H1 (cell line): ENCODE results near the gene BCL2. TPM values are rescaled to one million over a fixed set of nuclear protein-coding genes. Genes with fewer than 3 reads are reported as not detected.

Experiments
- CHD1 ChIP-seq: IDR thresholded peaks from 2 replicates; pipeline ENCODE4 v1.6.1; 2012; ENCODE audit warnings: low read depth, low read length, improper control_type of control experiment
- GTF2F1 ChIP-seq: IDR thresholded peaks from 2 replicates; pipeline ENCODE4 v1.6.1; 2012; ENCODE audit warnings: low read depth, low read length, improper control_type of control experiment, borderline replicate concordance
- KDM5A ChIP-seq: fragments of 200-600 bp; IDR thresholded peaks from 2 replicates; pipeline ENCODE4 v1.7.1; 2012; ENCODE audit warnings: mild to moderate bottlenecking, low read length, inconsistent platforms, mixed read lengths
- SIX5 ChIP-seq: IDR thresholded peaks from 2 replicates; pipeline ENCODE4 v1.6.1; 2011; ENCODE audit warnings: mild to moderate bottlenecking, low read depth, low read length
- SP4 ChIP-seq: IDR thresholded peaks from 2 replicates; pipeline ENCODE4 v1.6.1; 2012; ENCODE audit warnings: low read length, inconsistent platforms
- TAF1 ChIP-seq: IDR thresholded peaks from 2 replicates; pipeline ENCODE4 v1.6.1; 2011; ENCODE audit warnings: mild to moderate bottlenecking, low read depth, low read length
- TBP ChIP-seq: IDR thresholded peaks from 2 replicates; pipeline ENCODE4 v1.6.1; 2011; ENCODE audit warnings: low read depth, low read length, improper control_type of control experiment
- polyA plus RNA-seq, 7 experiments: library from polyadenylated mRNA; depleted of rRNA in 3 of 7; stranded (reverse) in 5 of 7; unstranded in 2 of 7; fragments of >200 nt in 5 of 7; fragments of 200-250 nt in 2 of 7; gene quantifications; 1 replicate in 5 of 7; 2 replicates in 1 of 7; 4 replicates in 1 of 7; pipeline versions ENCODE4 v1.2.1 to v1.2.3, GENCODE V29; 2011 to 2013; ENCODE audit warnings: missing spikeins in 2 of 7, mixed read lengths in 2 of 7
- total RNA-seq: library from RNA; stranded (reverse); fragmentation: NEBNext Ultra II Directional; extraction: Animal tissue kit (Norgen Biotek cat#: 25700); gene quantifications from 2 replicates; pipeline ENCODE4 v1.2.1, GENCODE V29; 2021
- TF ChIP-seq, protein P1 (sequence below): fragments of 300-600 bp; sonication (generic); IDR thresholded peaks from 2 replicates; pipeline ENCODE4 v1.7.1; 2012; ENCODE audit warnings: low read length, moderate library complexity, mild to moderate bottlenecking, inconsistent platforms; ENCODE audit not compliant: insufficient replicate concordance

The BCL2 gene
- total and polyA plus RNA-seq, 2 of the 8 experiments (the other 6 are each of a cell fraction or from before 2014, with no cell fraction given): 0.59 to 4.5 TPM

DNA sequence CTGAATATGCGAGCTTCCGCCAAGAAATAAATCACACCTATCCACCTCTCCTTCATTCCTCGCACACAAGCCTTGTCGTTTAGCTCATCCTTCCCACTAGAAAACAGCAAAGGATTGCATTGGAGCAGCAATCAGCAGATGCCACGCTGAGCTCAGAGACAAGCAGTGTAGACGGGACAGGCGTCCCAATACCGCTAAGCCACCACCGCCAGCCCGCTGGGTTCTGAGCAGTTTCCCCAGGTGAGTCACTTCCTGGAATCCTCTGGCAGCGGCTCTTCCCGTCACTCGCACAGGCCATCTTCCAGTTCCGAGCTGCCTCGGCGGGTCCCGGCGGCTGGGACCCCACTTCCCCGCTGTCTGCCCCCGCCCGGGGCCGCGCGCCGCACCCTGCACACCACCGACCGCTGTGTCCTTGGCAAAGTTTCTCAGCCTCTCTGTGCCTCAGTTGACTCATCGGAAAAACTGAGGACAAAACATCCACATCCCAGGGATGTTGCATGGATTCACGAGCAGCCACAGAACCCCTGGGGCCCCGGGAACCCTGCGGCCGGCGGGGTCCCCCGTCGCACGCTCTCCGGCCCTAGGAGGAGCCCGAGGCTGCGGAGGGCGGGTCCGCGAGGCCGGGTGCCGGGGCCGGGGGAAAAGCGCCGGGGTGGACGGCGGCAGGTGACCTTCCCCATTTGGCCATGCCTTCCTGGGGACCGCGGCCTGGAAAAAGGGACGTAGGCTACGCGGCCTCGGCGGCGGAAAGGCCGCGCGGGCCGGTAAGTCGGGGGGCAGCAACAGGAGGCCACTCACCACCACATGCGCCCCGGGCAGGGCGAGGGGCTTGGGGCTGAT is 46.9 kb upstream of the BCL2 start (continued):
- TF ChIP-seq, protein P1, sequence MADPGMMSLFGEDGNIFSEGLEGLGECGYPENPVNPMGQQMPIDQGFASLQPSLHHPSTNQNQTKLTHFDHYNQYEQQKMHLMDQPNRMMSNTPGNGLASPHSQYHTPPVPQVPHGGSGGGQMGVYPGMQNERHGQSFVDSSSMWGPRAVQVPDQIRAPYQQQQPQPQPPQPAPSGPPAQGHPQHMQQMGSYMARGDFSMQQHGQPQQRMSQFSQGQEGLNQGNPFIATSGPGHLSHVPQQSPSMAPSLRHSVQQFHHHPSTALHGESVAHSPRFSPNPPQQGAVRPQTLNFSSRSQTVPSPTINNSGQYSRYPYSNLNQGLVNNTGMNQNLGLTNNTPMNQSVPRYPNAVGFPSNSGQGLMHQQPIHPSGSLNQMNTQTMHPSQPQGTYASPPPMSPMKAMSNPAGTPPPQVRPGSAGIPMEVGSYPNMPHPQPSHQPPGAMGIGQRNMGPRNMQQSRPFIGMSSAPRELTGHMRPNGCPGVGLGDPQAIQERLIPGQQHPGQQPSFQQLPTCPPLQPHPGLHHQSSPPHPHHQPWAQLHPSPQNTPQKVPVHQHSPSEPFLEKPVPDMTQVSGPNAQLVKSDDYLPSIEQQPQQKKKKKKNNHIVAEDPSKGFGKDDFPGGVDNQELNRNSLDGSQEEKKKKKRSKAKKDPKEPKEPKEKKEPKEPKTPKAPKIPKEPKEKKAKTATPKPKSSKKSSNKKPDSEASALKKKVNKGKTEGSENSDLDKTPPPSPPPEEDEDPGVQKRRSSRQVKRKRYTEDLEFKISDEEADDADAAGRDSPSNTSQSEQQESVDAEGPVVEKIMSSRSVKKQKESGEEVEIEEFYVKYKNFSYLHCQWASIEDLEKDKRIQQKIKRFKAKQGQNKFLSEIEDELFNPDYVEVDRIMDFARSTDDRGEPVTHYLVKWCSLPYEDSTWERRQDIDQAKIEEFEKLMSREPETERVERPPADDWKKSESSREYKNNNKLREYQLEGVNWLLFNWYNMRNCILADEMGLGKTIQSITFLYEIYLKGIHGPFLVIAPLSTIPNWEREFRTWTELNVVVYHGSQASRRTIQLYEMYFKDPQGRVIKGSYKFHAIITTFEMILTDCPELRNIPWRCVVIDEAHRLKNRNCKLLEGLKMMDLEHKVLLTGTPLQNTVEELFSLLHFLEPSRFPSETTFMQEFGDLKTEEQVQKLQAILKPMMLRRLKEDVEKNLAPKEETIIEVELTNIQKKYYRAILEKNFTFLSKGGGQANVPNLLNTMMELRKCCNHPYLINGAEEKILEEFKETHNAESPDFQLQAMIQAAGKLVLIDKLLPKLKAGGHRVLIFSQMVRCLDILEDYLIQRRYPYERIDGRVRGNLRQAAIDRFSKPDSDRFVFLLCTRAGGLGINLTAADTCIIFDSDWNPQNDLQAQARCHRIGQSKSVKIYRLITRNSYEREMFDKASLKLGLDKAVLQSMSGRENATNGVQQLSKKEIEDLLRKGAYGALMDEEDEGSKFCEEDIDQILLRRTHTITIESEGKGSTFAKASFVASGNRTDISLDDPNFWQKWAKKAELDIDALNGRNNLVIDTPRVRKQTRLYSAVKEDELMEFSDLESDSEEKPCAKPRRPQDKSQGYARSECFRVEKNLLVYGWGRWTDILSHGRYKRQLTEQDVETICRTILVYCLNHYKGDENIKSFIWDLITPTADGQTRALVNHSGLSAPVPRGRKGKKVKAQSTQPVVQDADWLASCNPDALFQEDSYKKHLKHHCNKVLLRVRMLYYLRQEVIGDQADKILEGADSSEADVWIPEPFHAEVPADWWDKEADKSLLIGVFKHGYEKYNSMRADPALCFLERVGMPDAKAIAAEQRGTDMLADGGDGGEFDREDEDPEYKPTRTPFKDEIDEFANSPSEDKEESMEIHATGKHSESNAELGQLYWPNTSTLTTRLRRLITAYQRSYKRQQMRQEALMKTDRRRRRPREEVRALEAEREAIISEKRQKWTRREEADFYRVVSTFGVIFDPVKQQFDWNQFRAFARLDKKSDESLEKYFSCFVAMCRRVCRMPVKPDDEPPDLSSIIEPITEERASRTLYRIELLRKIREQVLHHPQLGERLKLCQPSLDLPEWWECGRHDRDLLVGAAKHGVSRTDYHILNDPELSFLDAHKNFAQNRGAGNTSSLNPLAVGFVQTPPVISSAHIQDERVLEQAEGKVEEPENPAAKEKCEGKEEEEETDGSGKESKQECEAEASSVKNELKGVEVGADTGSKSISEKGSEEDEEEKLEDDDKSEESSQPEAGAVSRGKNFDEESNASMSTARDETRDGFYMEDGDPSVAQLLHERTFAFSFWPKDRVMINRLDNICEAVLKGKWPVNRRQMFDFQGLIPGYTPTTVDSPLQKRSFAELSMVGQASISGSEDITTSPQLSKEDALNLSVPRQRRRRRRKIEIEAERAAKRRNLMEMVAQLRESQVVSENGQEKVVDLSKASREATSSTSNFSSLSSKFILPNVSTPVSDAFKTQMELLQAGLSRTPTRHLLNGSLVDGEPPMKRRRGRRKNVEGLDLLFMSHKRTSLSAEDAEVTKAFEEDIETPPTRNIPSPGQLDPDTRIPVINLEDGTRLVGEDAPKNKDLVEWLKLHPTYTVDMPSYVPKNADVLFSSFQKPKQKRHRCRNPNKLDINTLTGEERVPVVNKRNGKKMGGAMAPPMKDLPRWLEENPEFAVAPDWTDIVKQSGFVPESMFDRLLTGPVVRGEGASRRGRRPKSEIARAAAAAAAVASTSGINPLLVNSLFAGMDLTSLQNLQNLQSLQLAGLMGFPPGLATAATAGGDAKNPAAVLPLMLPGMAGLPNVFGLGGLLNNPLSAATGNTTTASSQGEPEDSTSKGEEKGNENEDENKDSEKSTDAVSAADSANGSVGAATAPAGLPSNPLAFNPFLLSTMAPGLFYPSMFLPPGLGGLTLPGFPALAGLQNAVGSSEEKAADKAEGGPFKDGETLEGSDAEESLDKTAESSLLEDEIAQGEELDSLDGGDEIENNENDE: no peak
- TF ChIP-seq KDM5A (no peak), SIX5 (no peak), GTF2F1 (no peak), TAF1 (no peak; the same call in 1 of the 2 replicates), SP4 (no peak), TBP (0 out of 2 replicates have a peak, but pooled peaks have one; percentile 19), CHD1 (no peak)
